ENCODE data around the gene OXNAD1. TPM values are rescaled to one million over a fixed set of nuclear protein-coding genes. Genes with fewer than 3 reads are reported as not detected.
A peak's percentile ranks its signal among the peaks of the same experiment; 100 is the strongest.

OXNAD1 gene
- total and polyA plus RNA-seq, 7 donors: 11.3 to 23.1 (median 14.4) TPM

DNA sequence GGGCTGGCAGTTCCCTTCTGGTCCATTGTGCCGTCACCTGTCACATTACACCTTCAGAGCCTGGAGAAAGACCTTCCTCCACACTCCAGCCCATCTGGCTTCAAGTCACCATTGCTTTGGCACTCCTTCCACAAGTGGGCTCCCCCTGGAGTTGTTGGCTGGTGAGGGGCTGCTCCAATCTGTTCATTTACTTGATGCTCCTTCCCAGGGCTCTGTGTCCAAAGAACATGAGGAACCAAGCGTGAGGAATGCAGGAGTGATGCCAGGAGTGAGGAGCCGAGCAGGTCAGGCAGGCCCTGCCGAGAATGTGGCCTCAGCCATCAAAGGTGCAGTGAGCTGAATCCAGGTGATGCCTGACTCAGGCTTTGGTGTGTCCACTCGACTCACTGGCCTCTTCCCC lies 57.2 kb downstream of the OXNAD1 start:
- WGBS, 2 donors: 92 to 93% methylated on average over 5 of the region's 5 CpGs
- Histone ChIP-seq H3K36me3 (peaks cover 0 to 18% (median 2%) of the 10 kb centered on the region in 4 donors), H3K4me1 (peaks cover 0 to 14% (median 3%) of the 10 kb centered on the region in 4 donors), H3K27me3 (no peaks in the 10 kb centered on the region), H3K27ac (peak overlapping the region in 1 of 4 donors; percentile 71), H3K9me3 (no peaks in the 10 kb centered on the region), H3K4me3 (no peak overlapping the region)
- intact Hi-C loops (cut with DNase I): no loop called here
- TF ChIP-seq POLR2AphosphoS5 (IDR thresholded peaks at IDR 0.05) (no peak), EP300 (IDR thresholded peaks at IDR 0.05) (no peak), POLR2A (IDR thresholded peaks at IDR 0.05) (no peak)
- TF ChIP-seq, protein P1, sequence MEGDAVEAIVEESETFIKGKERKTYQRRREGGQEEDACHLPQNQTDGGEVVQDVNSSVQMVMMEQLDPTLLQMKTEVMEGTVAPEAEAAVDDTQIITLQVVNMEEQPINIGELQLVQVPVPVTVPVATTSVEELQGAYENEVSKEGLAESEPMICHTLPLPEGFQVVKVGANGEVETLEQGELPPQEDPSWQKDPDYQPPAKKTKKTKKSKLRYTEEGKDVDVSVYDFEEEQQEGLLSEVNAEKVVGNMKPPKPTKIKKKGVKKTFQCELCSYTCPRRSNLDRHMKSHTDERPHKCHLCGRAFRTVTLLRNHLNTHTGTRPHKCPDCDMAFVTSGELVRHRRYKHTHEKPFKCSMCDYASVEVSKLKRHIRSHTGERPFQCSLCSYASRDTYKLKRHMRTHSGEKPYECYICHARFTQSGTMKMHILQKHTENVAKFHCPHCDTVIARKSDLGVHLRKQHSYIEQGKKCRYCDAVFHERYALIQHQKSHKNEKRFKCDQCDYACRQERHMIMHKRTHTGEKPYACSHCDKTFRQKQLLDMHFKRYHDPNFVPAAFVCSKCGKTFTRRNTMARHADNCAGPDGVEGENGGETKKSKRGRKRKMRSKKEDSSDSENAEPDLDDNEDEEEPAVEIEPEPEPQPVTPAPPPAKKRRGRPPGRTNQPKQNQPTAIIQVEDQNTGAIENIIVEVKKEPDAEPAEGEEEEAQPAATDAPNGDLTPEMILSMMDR (IDR thresholded peaks at IDR 0.05): no peak
- no peak for DNase-seq

DNA sequence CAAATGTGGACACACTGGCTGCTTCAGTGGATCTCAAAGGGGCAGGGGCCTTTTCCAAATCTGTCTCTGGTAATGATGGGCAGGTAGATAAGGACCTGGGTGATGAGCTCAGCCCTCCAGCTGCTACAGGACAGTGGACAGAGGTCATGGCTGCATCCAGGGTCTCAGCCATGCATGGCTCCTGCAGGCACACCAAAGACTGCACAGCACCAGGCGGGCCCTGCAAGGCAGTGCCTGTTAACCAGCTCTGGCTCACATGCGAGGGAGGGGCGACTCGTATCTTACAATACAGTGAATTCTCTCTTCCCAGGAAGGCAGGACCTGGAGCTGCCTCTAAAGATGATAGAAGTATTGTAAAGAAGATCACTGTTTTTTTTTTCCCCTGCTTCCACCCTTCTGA lies 58.7 kb downstream of the OXNAD1 start:
- WGBS, 2 donors: 90 to 93% methylated on average over 4 of the region's 4 CpGs
- Histone ChIP-seq H3K36me3 (peaks cover 0 to 18% (median 2%) of the 10 kb centered on the region in 4 donors), H3K4me1 (peaks cover 0 to 14% (median 3%) of the 10 kb centered on the region in 4 donors), H3K9me3 (no peaks in the 10 kb centered on the region), H3K27me3 (no peaks in the 10 kb centered on the region), H3K27ac (peak overlapping the region in 3 of 4 donors; percentile 16 to 71 (median 26)), H3K4me3 (no peak overlapping the region)
- intact Hi-C loops (cut with DNase I): no loop called here
- TF ChIP-seq, protein P1 (IDR thresholded peaks at IDR 0.05): no peak
- no peak for TF ChIP-seq POLR2A (IDR thresholded peaks at IDR 0.05)
- no peak for TF ChIP-seq POLR2AphosphoS5 (IDR thresholded peaks at IDR 0.05)
- DNase-seq: no peak

DNA sequence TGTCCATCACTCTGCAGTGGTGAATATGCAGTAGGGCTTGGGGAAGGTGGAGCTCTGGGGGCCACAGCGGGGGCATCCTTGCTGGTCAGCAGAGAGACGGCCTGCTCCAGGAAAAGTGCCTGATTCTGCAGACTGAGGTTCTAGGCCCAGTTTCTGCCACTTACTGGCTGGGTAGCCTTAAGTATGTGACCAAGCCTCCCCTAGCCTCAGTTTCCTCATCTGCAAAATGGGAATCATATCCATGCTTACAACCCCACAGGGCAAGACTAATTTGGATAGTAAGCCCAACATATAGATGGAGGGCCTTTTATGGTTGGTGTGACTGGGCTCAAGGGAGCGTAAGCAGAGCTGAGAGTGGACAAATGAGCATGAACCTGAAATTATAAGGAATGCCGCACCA lies 60.8 kb downstream of the OXNAD1 start:
- 98 to 99% methylated on average over 4 of the region's 4 CpGs for WGBS, 2 donors
- intact Hi-C loops (cut with DNase I): no loop called here
- H3K27me3 ChIP-seq: no peaks in the 10 kb centered on the region
- H3K4me1 ChIP-seq: peaks cover 0 to 14% (median 3%) of the 10 kb centered on the region in 4 donors
- TF ChIP-seq EP300 (IDR thresholded peaks at IDR 0.05) (no peak), POLR2AphosphoS5 (IDR thresholded peaks at IDR 0.05) (no peak), POLR2A (IDR thresholded peaks at IDR 0.05) (no peak)
- TF ChIP-seq, protein P1 (IDR thresholded peaks at IDR 0.05): no peak
- DNase-seq: no peak
- no peaks in the 10 kb centered on the region for H3K9me3 ChIP-seq
- H3K27ac ChIP-seq: peak overlapping the region in 1 of 4 donors; percentile 77
- no peak overlapping the region for H3K4me3 ChIP-seq
- peaks cover 0 to 7% (median 0%) of the 10 kb centered on the region in 4 donors for H3K36me3 ChIP-seq

DNA sequence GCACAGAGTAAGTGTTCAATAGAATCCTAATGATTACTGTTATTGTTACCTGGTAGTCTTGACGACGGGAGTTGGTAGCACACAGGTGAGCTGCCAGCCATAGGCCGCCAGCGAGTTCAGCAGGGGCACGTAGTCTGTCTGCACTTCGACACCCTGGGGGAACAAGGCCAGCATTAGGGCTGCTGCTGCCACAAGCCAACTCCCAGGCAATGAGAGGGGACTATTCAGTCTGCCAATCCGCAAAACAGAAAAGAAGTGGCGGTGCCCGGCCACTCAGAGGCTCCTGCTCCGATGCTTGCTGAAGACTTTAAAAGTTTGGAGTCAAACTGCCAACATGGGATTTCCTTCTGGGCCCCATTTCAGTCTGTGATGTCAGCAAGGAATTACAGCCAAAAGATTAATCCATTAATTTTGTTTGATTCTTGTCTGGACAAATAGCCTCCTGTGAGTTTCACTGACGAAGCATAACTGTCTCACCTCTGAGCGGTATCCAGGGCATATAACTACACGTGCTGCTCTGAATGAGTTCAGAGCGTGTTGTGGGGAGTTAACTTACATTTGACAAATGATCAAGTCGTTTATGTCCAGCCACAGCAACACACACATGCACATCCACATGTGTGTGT lies 61.8 kb downstream of the OXNAD1 start:
- H3K27ac ChIP-seq: peak overlapping the region in 1 of 4 donors; percentile 77
- H3K27me3 ChIP-seq: no peaks in the 10 kb centered on the region
- WGBS, 2 donors: 90 to 93% methylated on average over 15 of the region's 15 CpGs
- H3K4me1 ChIP-seq: peaks cover 0 to 14% (median 3%) of the 10 kb centered on the region in 4 donors
- no peaks in the 10 kb centered on the region for H3K9me3 ChIP-seq
- intact Hi-C loops (cut with DNase I): no loop called here
- H3K36me3 ChIP-seq: peaks cover 0 to 7% (median 0%) of the 10 kb centered on the region in 4 donors
- H3K4me3 ChIP-seq: no peak overlapping the region
- TF ChIP-seq EP300 (IDR thresholded peaks at IDR 0.05) (no peak), POLR2AphosphoS5 (IDR thresholded peaks at IDR 0.05) (no peak), POLR2A (IDR thresholded peaks at IDR 0.05) (no peak)
- TF ChIP-seq, protein P1 (IDR thresholded peaks at IDR 0.05): no peak
- no peak for DNase-seq
